Activated CD8-positive, alpha-beta T cell treated with anti-CD3 and anti-CD28 coated beads, Interleukin-2, amount 10 ng/mL, durations not matched to agents 7 days and 5 days (primary cell): Measurements from ENCODE around the gene PAK6. TPM values are rescaled to one million over a fixed set of nuclear protein-coding genes. Genes with fewer than 3 reads are reported as not detected.

Source experiments
- ATAC-seq: fragments of 150-1000 bp; cut with Tn5 transposase; one replicate; pipeline ENCODE4 v1.10.0; 2021; ENCODE audit warnings: moderate library complexity
- CTCF ChIA-PET: fragments of 350-600 bp; sonication (Branson Sonifier 250); formaldehyde crosslinking; loops from one replicate; lab custom pipeline; 2021; ENCODE audit warnings: antibody characterized with exemption; lab: Charles Lee
- POLR2A ChIA-PET: fragments of 350-600 bp; sonication (Branson Sonifier 250); formaldehyde crosslinking; loops from one replicate; lab custom pipeline; 2021; ENCODE audit warnings: antibody characterized with exemption; lab: Charles Lee
- DNase-seq: peaks from one replicate; pipeline ENCODE4 v3.0.0-alpha.2; 2020
- H3K27ac Mint-ChIP-seq: one replicate; pipeline ENCODE4 v1.8.0; 2021; ENCODE audit warnings: mild to moderate bottlenecking, mixed read lengths
- H3K27me3 Mint-ChIP-seq: one replicate; pipeline ENCODE4 v1.8.0; 2021; ENCODE audit warnings: low read depth, mixed read lengths
- H3K36me3 Mint-ChIP-seq: one replicate; pipeline ENCODE4 v1.8.0; 2021; ENCODE audit warnings: low read depth, mixed read lengths
- H3K4me1 Mint-ChIP-seq: one replicate; pipeline ENCODE4 v1.8.0; 2021; ENCODE audit warnings: low read depth, mixed read lengths
- H3K4me3 Mint-ChIP-seq: one replicate; pipeline ENCODE4 v1.8.0; 2021; ENCODE audit warnings: mild to moderate bottlenecking, mixed read lengths
- H3K9me3 Mint-ChIP-seq: one replicate; pipeline ENCODE4 v1.8.0; 2022; ENCODE audit warnings: mixed read lengths; ENCODE audit not compliant: insufficient read depth
- total RNA-seq, 2 experiments: library from RNA; stranded (reverse); gene quantifications; one replicate each; pipeline ENCODE4 v1.2.3, GENCODE V29; 2021

Gene PAK6
- total RNA-seq, 2 experiments from 2014 or later: 1.2 to 1.4 TPM

- H3K9me3 Mint-ChIP-seq: no peaks in the 10 kb centered on the region
- POLR2A ChIA-PET: no interaction called here
- no peak overlapping the region for H3K27ac Mint-ChIP-seq
- H3K4me3 Mint-ChIP-seq: no peak overlapping the region
- no peak for DNase-seq
- no peak for ATAC-seq
- CTCF ChIA-PET: no interaction called here
- H3K27me3 Mint-ChIP-seq: no peaks in the 10 kb centered on the region
- no peaks in the 10 kb centered on the region for H3K4me1 Mint-ChIP-seq
- H3K36me3 Mint-ChIP-seq: peaks cover 23% of the 10 kb centered on the region
These were observed 56.4 kb downstream of the PAK6 start for GRCh38 chr15:40295297-40295696.

GRCh38 chr15:40295877-40296560 is 57.2 kb downstream of the PAK6 start:
- Mint-ChIP-seq H3K27ac (no peak overlapping the region), H3K4me3 (no peak overlapping the region), H3K4me1 (no peaks in the 10 kb centered on the region), H3K36me3 (peaks cover 30% of the 10 kb centered on the region), H3K9me3 (no peaks in the 10 kb centered on the region), H3K27me3 (no peaks in the 10 kb centered on the region)
- ATAC-seq: no peak
- DNase-seq: no peak
- POLR2A ChIA-PET: interaction anchor here (1.3 kb wide), 1 partner anchor 12 kb away, joined by 6 read pairs; the partner anchor contains the start of gene PLCB2
- CTCF ChIA-PET: interaction anchor here (1.0 to 1.4 kb wide), 4 partner anchors 11 to 22 kb away, joined by 3 to 5 read pairs (median 4); partner anchors contain the start of gene PLCB2

- no peak for DNase-seq
- H3K27ac Mint-ChIP-seq: no peak overlapping the region
- no peaks in the 10 kb centered on the region for H3K27me3 Mint-ChIP-seq
These were observed 57.8 kb downstream of the PAK6 start for GRCh38 chr15:40296561-40297230.

GRCh38 chr15:40297356-40297755 is 58.5 kb downstream of the PAK6 start:
- no peak overlapping the region for H3K4me3 Mint-ChIP-seq
- H3K9me3 Mint-ChIP-seq: no peaks in the 10 kb centered on the region
- ATAC-seq (no peak), DNase-seq (no peak)
- H3K36me3 Mint-ChIP-seq: peaks cover 37% of the 10 kb centered on the region
- ChIA-PET CTCF (interaction anchor here (1.0 to 1.4 kb wide), 4 partner anchors 10 to 23 kb away, joined by 3 to 5 read pairs (median 4); no protein-coding TSS in a partner anchor), POLR2A (no interaction called here)
- no peak overlapping the region for H3K27ac Mint-ChIP-seq
- H3K4me1 Mint-ChIP-seq: no peaks in the 10 kb centered on the region
- no peaks in the 10 kb centered on the region for H3K27me3 Mint-ChIP-seq

More at GRCh38 chr15:40296561-40297230, 57.8 kb downstream of the PAK6 start:
- ChIA-PET POLR2A (interaction anchor here (1.3 kb wide), 1 partner anchor 11 kb away, joined by 6 read pairs; the partner anchor contains the start of gene PLCB2), CTCF (interaction anchor here (1.0 to 1.4 kb wide), 4 partner anchors 11 to 23 kb away, joined by 3 to 5 read pairs (median 4); partner anchors contain the start of gene PLCB2)
- no peak for ATAC-seq
- no peak overlapping the region for H3K4me3 Mint-ChIP-seq
- H3K9me3 Mint-ChIP-seq: no peaks in the 10 kb centered on the region
- H3K4me1 Mint-ChIP-seq: no peaks in the 10 kb centered on the region
- peaks cover 35% of the 10 kb centered on the region for H3K36me3 Mint-ChIP-seq

- CTCF ChIA-PET: interaction anchor here (1.0 to 1.3 kb wide), 3 partner anchors 9 to 23 kb away, joined by 3 to 5 read pairs (median 3); no protein-coding TSS in a partner anchor
- ATAC-seq: no peak
- H3K4me1 Mint-ChIP-seq: no peaks in the 10 kb centered on the region
These were observed 59.5 kb downstream of the PAK6 start for GRCh38 chr15:40298216-40298935.

GRCh38 chr15:40300367-40300766 is 61.5 kb downstream of the PAK6 start:
- DNase-seq: no peak
- Mint-ChIP-seq H3K27me3 (no peaks in the 10 kb centered on the region), H3K9me3 (no peaks in the 10 kb centered on the region), H3K36me3 (peaks cover 52% of the 10 kb centered on the region), H3K4me3 (no peak overlapping the region), H3K27ac (no peak overlapping the region), H3K4me1 (peaks cover 8% of the 10 kb centered on the region)
- CTCF ChIA-PET: interaction anchor here (1.3 to 1.4 kb wide), 2 partner anchors 9 to 21 kb away, joined by 4 to 5 read pairs; no protein-coding TSS in a partner anchor
- POLR2A ChIA-PET: no interaction called here
- ATAC-seq: no peak

More at GRCh38 chr15:40298216-40298935, 59.5 kb downstream of the PAK6 start:
- Mint-ChIP-seq H3K9me3 (no peaks in the 10 kb centered on the region), H3K27me3 (no peaks in the 10 kb centered on the region), H3K36me3 (peaks cover 46% of the 10 kb centered on the region), H3K27ac (no peak overlapping the region), H3K4me3 (no peak overlapping the region)
- POLR2A ChIA-PET: no interaction called here
- DNase-seq: no peak

GRCh38 chr15:40300771-40301170 is 61.9 kb downstream of the PAK6 start:
- CTCF ChIA-PET: interaction anchor here (1.3 to 1.4 kb wide), 2 partner anchors 9 to 22 kb away, joined by 4 to 5 read pairs; no protein-coding TSS in a partner anchor
- DNase-seq (no peak), ATAC-seq (no peak)
- H3K9me3 Mint-ChIP-seq: no peaks in the 10 kb centered on the region
- no peak overlapping the region for H3K4me3 Mint-ChIP-seq
- peaks cover 52% of the 10 kb centered on the region for H3K36me3 Mint-ChIP-seq
- POLR2A ChIA-PET: no interaction called here
- H3K27me3 Mint-ChIP-seq: no peaks in the 10 kb centered on the region
- H3K27ac Mint-ChIP-seq: no peak overlapping the region
- peaks cover 9% of the 10 kb centered on the region for H3K4me1 Mint-ChIP-seq

GRCh38 chr15:40301467-40302179 is 62.8 kb downstream of the PAK6 start:
- H3K4me3 Mint-ChIP-seq: no peak overlapping the region
- POLR2A ChIA-PET: no interaction called here
- peaks cover 56% of the 10 kb centered on the region for H3K36me3 Mint-ChIP-seq

GRCh38 chr15:40302288-40302886 is 63.5 kb downstream of the PAK6 start:
- no peak for ATAC-seq
- POLR2A ChIA-PET: interaction anchor here (0.7 kb wide), 1 partner anchor 240 kb away, joined by 3 read pairs; no protein-coding TSS in a partner anchor
- peaks cover 55% of the 10 kb centered on the region for H3K36me3 Mint-ChIP-seq

More at GRCh38 chr15:40301467-40302179, 62.8 kb downstream of the PAK6 start:
- CTCF ChIA-PET: interaction anchor here (1.3 to 21.9 kb wide), 3 partner anchors 8 to 25 kb away, joined by 4 to 559 read pairs (median 5); no protein-coding TSS in a partner anchor
- H3K27ac Mint-ChIP-seq: no peak overlapping the region
- peaks cover 18% of the 10 kb centered on the region for H3K4me1 Mint-ChIP-seq
- H3K27me3 Mint-ChIP-seq: no peaks in the 10 kb centered on the region
- no peaks in the 10 kb centered on the region for H3K9me3 Mint-ChIP-seq
- ATAC-seq (no peak), DNase-seq (no peak)

GRCh38 chr15:40302981-40303380 is 64.1 kb downstream of the PAK6 start:
- Mint-ChIP-seq H3K4me1 (peaks cover 19% of the 10 kb centered on the region), H3K4me3 (no peak overlapping the region), H3K27ac (no peak overlapping the region), H3K36me3 (peaks cover 52% of the 10 kb centered on the region), H3K9me3 (no peaks in the 10 kb centered on the region), H3K27me3 (no peaks in the 10 kb centered on the region)
- POLR2A ChIA-PET: interaction anchor here (0.7 to 1.0 kb wide), 2 partner anchors 18 to 240 kb away, joined by 3 read pairs; no protein-coding TSS in a partner anchor
- DNase-seq (no peak), ATAC-seq (no peak)
- CTCF ChIA-PET: interaction anchor here (0.9 to 21.9 kb wide), 4 partner anchors 17 to 27 kb away, joined by 3 to 559 read pairs (median 4); partner anchors contain the start of genes ANKRD63 and INAFM2

More at GRCh38 chr15:40302288-40302886, 63.5 kb downstream of the PAK6 start:
- no peak overlapping the region for H3K27ac Mint-ChIP-seq
- no peaks in the 10 kb centered on the region for H3K9me3 Mint-ChIP-seq
- no peak for DNase-seq
- peaks cover 19% of the 10 kb centered on the region for H3K4me1 Mint-ChIP-seq
- CTCF ChIA-PET: interaction anchor here (0.9 to 21.9 kb wide), 3 partner anchors 18 to 26 kb away, joined by 4 to 559 read pairs (median 4); partner anchors contain the start of gene ANKRD63
- H3K27me3 Mint-ChIP-seq: no peaks in the 10 kb centered on the region
- no peak overlapping the region for H3K4me3 Mint-ChIP-seq
